GM19452 (cell line): ENCODE results near the gene PARS2.

ENCODE experiments used
- ATAC-seq: cut with Tn5 transposase; IDR thresholded peaks from one replicate; pipeline ENCODE4 v1.9.1; 2021; ENCODE audit not compliant: unreplicated experiment

PARS2 gene

DNA sequence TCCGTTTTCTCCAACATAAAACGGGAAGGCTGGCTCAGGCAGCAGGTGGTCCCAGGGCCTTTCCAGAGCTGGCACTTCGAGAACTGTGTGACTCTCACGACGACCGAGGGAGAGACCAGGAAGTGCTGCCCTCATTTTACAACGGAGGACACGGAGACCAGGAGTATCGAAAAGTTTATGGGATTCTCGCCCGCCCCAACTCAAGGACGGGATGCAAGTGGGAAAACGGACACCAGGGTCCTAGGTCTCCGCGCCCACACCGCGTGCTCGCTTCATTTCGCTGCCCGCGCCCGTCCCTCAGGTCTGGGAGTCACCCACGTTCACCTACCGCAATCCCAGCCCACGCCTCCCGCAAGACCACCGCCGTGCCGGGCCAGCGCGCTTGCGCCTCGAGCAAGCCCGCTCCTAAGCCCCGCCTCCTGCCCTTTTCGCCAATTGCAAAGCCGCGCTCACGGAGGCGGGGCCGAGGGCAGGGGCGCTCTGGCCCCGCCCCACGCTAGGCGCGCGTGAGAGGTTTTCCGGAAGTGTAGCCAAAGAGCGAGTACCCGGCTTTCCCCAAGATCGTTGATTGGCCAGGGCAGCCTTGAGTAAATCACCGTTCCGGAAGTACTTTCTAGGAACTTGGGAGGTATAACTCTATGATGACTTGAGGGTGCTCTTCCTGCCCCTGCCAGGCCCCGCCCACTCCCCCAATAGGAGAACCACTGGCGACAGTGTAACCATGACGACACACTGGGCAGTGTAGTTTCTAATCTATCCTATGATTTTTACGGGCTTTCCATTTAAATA lies at the start of gene PARS2:
Gene PARS2 (minus strand): TSS at position 391 of the 789 bp plus-strand sequence. CDS start 5,362 bp downstream, outside the sequence.
- peak; percentile 98 for ATAC-seq

DNA sequence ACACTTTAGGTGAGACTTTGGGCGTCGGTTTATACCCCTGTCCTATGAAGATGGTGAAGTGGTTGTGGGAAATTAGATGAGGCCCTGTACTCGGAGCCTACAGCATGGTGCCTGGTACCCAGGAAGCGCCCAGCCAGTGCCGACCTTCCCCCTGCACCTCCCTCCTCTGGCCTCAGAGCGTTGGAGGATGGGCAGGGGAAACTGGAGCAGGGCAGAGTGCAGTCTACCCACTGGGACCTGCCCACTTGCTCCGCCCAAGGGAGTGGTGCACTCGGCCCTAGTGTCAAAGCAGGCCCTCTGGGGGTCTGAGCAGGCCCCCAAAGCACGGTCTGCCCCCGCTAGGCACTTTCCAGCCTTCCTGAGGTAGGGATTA lies 49.8 kb upstream of the PARS2 start:
- no peak for ATAC-seq

DNA sequence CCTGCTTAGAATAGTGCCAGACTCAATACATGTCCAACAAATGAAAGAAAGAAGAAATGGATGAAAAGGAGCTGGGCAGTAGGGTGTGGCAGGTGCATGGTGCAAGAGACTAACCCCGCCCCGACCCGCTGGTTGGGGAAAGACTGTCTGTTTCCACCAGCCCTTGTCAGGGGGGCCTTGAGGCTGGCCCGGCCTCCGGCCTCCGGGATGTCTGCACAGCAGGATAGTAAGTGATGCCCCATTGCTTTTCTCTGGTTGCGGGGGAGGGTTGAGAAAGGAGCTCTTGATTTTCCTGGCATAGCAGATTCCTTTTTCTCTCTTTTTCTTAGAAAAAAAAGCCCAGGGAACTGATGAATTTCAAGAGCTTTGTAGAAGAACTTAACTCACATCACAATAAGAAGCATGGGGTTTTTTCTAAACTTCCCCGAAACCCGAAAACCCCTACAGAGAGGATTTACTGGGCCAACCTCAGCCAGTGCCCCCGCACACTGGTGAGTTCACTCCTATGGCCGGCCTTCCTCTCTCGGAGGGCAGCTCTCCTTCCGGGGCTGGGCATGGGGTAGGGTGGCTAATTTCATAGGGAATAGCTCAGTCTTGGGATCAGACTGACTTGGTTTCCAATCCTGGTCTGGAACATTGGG lies 49.3 kb upstream of the PARS2 start:
- ATAC-seq = no peak

DNA sequence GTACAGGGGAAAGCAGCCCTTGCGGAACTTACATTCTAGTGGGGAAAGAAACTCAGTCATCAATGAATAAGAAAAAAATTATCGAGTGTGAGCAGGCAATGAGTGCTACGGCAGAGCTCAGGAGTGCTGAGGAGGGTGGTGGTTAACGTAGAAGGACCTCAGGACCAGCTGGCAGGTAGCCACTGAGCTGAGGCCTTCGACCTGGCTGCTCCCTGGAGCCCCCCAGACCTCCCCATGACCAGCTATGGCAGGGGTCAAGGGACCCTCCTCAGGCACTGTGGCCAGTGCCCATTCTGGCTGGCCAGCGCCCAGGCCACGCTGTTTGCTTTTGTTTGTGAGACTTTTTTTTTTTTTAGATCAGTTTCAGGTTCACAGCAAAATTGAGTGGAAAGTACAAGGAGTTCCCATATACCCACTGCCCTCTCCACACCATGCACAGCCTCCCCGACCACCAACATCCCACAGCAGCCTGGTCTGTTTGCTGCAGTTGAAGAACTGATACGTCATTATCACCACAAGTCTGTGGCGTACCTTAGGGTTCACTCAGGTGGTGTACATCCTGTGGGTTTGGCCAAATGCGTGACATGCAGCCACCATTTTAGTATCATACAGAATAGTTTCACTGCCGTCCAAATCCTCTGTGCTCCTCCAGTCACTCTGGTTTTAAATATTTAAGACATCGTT lies 48.6 kb upstream of the PARS2 start:
- ATAC-seq = peak; percentile 52

DNA sequence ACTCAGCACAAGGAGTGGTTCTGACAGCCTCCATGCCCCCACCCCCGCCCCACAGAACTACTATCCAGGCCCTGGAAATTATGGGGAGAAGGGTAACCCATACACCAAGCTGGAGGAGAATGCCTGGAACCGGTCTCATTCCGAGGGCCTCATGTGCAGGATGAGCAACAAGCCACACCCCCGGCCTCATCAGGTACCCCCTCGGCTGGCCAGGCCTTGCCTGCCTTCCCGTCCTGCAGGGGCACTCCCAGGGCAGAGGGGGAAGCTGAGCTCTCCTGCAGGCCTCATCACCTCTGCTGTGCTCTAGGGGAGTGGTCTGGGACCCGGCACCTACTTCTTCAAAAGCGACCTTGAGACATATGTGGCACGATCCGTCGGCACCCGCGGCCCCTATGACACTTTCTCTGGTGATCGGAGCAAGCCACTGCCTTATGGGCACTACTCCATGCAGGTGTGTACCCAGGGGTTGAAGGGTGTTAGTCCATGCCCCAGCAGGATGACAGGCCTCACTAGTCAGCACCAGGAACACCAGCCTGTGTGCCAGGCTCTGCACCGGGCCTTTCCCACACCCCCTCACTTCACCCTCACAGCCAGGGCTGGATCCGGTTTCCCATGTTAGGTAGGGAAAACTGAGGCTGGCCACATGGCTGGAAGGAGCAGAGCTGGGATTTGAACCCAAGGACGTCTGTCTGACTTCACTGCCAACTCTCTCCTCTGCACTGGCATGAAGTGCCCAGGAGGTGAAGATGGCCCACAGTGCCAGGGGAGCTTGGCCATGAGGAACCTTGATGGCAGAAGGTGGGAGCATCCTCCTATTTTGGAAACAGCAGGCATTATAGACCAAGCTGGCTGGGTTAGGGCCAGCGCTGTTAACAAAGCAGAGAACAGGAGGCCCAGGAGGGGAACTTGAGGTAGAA lies 47.7 kb upstream of the PARS2 start:
- no peak for ATAC-seq

DNA sequence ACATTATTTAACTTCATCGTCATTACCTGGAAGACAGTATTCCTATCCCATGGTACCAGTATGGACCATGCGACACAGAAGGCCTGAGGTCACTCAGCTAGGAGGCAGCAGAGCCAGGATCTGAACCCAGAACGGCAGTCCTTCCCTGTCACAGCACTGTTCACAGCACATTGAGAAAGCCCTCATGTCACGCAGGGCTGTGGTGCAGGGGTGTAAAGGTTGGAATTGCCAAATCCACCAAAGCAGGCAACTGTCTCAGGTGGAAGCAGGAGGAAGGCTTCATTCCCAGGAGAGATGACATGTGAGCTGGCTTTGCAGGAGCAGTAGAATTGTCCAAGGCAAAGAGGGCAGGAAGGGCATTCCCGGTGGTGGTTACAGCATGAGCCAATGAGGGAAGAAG lies 46.7 kb upstream of the PARS2 start:
- no peak for ATAC-seq

DNA sequence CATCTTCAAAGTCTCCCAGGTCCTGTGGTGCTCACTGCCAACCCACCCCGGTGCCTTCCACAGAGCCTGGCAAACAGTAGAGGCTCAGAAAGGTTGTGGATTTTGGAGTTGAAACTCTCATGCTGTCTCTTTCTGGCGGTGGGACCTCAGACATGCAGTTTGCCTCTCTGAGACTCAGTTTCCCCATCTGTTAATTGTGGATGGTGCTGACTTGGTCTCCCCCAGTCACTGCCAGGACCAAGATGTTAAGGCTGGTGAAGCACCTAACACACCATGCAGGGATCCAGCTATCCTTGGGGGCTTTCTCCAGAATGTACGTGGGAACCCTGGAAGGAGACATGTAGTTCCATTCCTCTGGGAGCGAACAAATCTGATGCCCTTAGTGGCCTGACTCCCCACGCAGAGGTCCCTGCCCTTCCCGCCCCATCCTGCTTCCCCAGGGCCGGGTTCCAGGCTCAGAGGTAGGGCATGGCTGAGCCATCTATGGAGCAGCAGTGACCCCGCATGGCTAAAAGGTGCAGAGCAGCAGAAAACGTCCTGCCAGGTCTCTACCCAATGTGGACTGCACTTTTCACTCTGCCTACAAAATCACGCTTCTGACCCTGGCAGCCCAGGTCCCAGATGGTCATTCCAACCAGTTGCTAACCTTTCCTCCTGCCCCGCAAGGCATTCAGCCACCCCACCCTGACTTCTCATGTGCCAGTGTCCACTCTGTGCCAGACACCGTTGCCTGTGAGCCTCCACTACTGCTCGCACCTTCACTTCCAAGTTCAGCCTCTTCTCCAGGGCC lies 46.0 kb upstream of the PARS2 start:
- ATAC-seq = peak; percentile 76

- ATAC-seq = no peak
Observed at GRCh38 chr1:54809496-54810074, 45.3 kb upstream of the PARS2 start.

- no peak for ATAC-seq
Observed at GRCh38 chr1:54808443-54809207, 44.3 kb upstream of the PARS2 start.

- ATAC-seq = no peak
Observed at GRCh38 chr1:54807756-54808155, 43.4 kb upstream of the PARS2 start.

DNA sequence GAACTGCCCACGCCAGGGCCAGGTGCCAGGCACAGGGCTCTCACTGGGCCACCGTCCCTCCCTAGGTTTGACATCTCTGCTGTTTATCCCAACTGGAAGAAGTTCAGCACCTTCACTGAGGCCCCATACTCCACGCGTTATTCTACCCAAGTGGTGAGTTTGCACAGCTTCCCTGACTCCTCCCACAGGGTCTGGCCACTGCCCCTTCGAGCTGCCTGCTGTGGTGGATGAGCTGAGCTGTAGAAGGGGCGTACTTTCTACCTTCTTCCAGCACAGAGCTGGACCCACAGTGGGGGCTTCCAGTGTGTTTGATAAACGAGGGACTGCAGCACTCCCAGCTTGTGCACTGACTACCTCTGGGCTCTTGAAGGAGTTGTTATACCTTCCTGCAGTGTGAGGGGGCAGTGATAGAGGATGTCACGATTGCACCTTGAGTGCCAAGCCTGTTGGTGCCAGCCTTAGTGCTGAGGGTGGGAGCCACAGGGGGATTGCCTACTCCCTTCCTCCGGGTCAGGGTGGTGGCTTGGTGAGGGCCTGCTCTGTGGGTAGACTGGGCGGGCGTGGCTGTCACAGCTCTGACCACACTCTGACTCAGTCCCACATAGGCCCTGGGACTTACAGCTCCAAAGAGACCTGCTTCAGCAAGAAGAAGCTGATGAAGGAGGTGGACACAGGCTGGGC lies 42.7 kb upstream of the PARS2 start:
- ATAC-seq = no peak

DNA sequence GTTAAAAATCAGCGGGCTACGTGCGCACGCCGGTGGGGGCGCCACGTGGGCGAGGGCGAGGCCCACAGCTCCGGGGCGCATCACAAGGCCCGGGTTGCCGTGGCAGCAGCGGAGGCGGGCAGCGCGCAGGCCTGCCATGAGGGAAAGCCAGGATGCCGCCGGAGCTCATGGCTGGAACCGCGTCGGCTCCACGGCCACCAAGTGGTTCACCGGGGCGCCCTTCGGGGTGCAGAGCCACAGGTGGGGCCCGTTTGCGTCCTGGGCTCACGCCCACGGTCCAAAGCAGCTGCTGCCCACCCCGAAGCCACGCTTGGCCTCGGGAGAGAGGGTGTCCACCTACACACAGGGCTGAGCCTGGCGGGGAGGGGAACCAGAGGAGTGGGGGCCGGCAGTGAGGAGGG lies 41.7 kb upstream of the PARS2 start:
- ATAC-seq = no peak

GRCh38 chr1:54805466-54805865 lies 41.1 kb upstream of the PARS2 start:
- no peak for ATAC-seq

- ATAC-seq = peak; percentile 42
Observed at GRCh38 chr1:54804471-54805132, 40.3 kb upstream of the PARS2 start.

DNA sequence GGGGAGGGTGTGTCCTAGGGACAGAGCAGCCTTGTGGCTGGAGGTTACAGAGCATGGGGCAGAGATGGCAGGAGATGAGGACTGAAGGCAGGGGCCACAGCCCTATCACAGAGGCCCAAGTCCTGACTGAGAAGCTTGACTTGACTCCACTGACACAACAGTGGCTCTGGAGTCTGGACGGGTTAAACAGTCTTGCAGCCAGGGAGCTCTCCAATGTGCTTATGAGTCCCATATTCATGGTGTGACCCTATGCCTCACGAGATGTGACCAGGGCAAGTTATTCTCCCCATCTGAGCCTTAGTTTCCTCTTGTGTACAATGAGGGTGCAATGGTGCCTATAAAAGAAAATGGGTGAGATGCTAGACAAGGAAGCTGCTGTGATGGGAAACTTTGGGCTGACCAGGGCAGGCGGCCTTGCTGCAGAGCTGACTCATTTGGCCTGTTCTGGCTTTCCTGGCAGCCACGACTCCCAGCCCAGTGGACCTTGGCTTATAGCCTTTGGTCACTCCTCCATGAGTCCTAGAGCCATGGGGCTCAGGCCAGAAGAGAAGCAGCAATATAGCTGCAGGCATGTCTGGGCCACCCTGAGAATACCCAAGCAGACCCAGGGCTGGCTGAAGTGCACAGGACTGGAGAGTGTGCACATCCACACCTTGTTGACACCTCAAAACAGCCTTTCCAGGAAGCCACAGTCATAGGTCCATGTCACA lies 39.6 kb upstream of the PARS2 start:
- ATAC-seq = no peak

- ATAC-seq = peak; percentile 68
Observed at GRCh38 chr1:54800899-54801759, 36.8 kb upstream of the PARS2 start, which contains the start of gene TTC22. TSS of gene TTC22 (minus strand) at chr1:54801323. CDS start at chr1:54801163, 160 bp downstream.
